ENCODE measurements around the gene RAD51B. TPM values are rescaled to one million over a fixed set of nuclear protein-coding genes. Genes with fewer than 3 reads are reported as not detected.

The RAD51B gene
- total RNA-seq, 4 donors from 2014 or later: 5.0 to 31.8 (median 20.6) TPM

DNA sequence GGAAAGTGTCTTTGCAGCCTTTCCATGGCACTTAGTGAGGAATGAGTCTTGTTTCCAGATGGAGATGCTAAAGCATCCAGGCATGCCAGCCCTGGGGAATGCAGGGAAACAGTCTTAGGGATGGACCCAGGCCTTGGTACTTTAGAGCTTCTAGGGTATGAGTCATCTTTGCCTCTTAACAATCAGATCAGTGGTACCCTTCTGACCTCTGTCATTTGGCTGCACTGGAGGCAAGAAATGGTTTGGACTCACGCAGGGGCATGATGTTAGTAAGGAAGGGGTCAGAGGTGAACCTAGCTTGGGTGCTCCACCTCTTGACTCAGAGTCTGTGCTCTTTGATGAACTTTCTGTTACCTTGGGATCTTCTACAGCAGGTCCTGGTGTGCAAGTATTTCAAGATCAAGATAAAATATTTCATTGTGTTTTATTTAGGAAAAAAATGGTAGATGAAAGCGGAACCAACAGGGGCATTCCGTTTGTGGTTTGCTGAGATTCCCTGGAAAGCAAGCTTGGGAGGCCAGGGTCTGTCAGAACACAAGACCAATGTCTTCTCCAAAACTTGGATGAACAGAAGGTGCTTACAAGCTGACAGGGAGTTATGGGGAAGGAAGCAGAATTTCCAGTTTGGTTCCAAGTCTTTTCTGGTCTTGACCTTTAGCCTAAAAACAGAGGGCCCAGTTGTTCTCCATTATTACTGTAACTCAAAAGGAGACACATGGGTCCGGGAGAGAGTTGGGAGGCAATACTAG is 757.1 kb downstream of the RAD51B start:
- Histone ChIP-seq H3K27ac (peak overlapping the region in 1 of 4 donors; percentile 11), H3K36me3 (no peaks in the 10 kb centered on the region), H3K27me3 (no peaks in the 10 kb centered on the region), H3K4me3 (no peak overlapping the region), H3K9me3 (no peaks in the 10 kb centered on the region), H3K4me1 (peaks cover 0 to 20% (median 7%) of the 10 kb centered on the region in 4 donors)
- no peak for DNase-seq
- TF ChIP-seq POLR2A (IDR thresholded peaks at IDR 0.05) (no peak), POLR2AphosphoS5 (IDR thresholded peaks at IDR 0.05) (no peak), EP300 (IDR thresholded peaks at IDR 0.05; ENCODE audit: low read depth) (no peak)
- TF ChIP-seq, protein P1, sequence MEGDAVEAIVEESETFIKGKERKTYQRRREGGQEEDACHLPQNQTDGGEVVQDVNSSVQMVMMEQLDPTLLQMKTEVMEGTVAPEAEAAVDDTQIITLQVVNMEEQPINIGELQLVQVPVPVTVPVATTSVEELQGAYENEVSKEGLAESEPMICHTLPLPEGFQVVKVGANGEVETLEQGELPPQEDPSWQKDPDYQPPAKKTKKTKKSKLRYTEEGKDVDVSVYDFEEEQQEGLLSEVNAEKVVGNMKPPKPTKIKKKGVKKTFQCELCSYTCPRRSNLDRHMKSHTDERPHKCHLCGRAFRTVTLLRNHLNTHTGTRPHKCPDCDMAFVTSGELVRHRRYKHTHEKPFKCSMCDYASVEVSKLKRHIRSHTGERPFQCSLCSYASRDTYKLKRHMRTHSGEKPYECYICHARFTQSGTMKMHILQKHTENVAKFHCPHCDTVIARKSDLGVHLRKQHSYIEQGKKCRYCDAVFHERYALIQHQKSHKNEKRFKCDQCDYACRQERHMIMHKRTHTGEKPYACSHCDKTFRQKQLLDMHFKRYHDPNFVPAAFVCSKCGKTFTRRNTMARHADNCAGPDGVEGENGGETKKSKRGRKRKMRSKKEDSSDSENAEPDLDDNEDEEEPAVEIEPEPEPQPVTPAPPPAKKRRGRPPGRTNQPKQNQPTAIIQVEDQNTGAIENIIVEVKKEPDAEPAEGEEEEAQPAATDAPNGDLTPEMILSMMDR (IDR thresholded peaks at IDR 0.05): no peak
- intact Hi-C loops (cut with DNase I; ENCODE audit: low total_unique reads) (no loop called here), in situ Hi-C loops (cut with MboI; ENCODE audit: low pct_ligation_motif_present in 1 of 4, low pct_unique_long_range_greater_than_20kb in 1 of 4, low sequenced_read_pairs in 3 of 4) (no loop called here)
- WGBS, 2 donors (ENCODE audit: low coverage in 1 of 2): 86 to 91% methylated on average over 4 of the region's 4 CpGs

DNA sequence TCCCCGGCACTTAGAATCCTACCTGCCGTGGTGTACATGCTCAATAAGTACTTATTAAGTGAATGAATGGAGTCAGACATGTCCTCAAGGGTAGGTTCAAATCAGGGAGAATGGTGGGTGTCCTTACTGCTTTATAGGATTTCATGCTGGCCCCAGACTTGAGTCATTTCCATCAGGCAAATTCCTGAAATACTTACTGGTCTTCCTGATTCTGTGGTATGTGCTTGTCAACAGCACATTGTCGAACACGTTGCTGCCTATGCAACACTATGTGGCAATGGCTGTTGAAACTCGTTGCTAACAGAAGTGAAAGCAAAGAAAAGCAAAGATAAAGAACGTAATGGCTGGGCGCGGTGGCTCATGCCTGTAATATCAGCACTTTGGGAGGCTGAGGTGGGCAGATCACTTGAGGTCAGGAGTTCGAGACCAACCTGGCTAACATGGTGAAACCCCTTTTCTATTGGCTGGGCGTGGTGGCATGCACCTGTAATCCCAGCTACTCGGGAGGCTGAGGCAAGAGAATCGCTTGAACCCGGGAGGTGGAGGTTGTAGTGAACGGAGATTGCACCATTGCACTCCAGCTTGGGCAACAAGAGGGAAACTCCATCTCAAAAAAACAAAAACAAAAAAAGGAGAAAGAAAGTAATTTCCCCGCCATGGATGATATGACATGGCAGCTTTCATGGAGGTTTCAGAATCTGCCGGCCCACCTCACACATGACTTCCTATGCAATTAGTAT is 758.4 kb downstream of the RAD51B start:
- Histone ChIP-seq H3K4me1 (peaks cover 0 to 20% (median 7%) of the 10 kb centered on the region in 4 donors), H3K9me3 (no peaks in the 10 kb centered on the region), H3K27ac (peak overlapping the region in 3 of 4 donors; percentile 11 to 46 (median 14)), H3K4me3 (no peak overlapping the region), H3K36me3 (no peaks in the 10 kb centered on the region), H3K27me3 (no peaks in the 10 kb centered on the region)
- 80 to 82% methylated on average over 9 to 16 of the region's 16 CpGs for WGBS, 2 donors (ENCODE audit: low coverage in 1 of 2)
- intact Hi-C loops (cut with DNase I; ENCODE audit: low total_unique reads): no loop called here
- peak; percentile 48 for DNase-seq
- TF ChIP-seq POLR2A (IDR thresholded peaks at IDR 0.05): no peak
- TF ChIP-seq, protein P1 (IDR thresholded peaks at IDR 0.05): no peak
- peak in 1 of 3 donors; percentile 35 for TF ChIP-seq POLR2AphosphoS5 (IDR thresholded peaks at IDR 0.05)
- no peak for TF ChIP-seq EP300 (IDR thresholded peaks at IDR 0.05; ENCODE audit: low read depth)
- in situ Hi-C loops (cut with MboI; ENCODE audit: low pct_ligation_motif_present in 1 of 4, low pct_unique_long_range_greater_than_20kb in 1 of 4, low sequenced_read_pairs in 3 of 4): no loop called here

DNA sequence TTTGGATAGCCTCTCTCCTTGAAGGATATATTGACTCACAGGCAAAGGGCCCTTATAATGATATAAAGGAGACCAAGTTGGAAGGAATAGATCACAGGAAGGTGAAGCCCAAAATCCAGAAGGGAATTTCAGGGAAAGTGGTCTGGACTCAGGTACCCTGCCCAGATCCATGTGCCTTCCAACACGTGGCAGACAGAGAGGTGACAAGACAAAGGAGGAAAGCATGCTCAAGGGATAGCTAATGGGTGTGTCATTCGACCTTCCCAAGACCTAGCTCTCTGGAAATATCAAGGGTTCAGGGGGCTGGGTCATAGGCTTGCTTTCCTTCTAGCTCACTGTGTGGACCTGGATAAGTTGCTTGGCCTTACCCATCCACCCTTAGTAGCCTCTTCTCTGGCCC is 759.0 kb downstream of the RAD51B start:
- in situ Hi-C loops (cut with MboI; ENCODE audit: low pct_ligation_motif_present in 1 of 4, low pct_unique_long_range_greater_than_20kb in 1 of 4, low sequenced_read_pairs in 3 of 4): no loop called here
- H3K9me3 ChIP-seq: no peaks in the 10 kb centered on the region
- DNase-seq: no peak
- WGBS, 2 donors (ENCODE audit: low coverage in 1 of 2): 80% methylated on average over 2 of the region's 2 CpGs; no CpG with 5 or more reads in 1 of the 2 donors
- no peaks in the 10 kb centered on the region for H3K27me3 ChIP-seq
- no peaks in the 10 kb centered on the region for H3K36me3 ChIP-seq
- no peak for TF ChIP-seq POLR2A (IDR thresholded peaks at IDR 0.05)
- TF ChIP-seq EP300 (IDR thresholded peaks at IDR 0.05; ENCODE audit: low read depth): no peak
- TF ChIP-seq, protein P1 (IDR thresholded peaks at IDR 0.05): no peak
- no peak for TF ChIP-seq POLR2AphosphoS5 (IDR thresholded peaks at IDR 0.05)
- peaks cover 0 to 20% (median 7%) of the 10 kb centered on the region in 4 donors for H3K4me1 ChIP-seq
- intact Hi-C loops (cut with DNase I; ENCODE audit: low total_unique reads): no loop called here
- H3K4me3 ChIP-seq: no peak overlapping the region
- H3K27ac ChIP-seq: no peak overlapping the region

DNA sequence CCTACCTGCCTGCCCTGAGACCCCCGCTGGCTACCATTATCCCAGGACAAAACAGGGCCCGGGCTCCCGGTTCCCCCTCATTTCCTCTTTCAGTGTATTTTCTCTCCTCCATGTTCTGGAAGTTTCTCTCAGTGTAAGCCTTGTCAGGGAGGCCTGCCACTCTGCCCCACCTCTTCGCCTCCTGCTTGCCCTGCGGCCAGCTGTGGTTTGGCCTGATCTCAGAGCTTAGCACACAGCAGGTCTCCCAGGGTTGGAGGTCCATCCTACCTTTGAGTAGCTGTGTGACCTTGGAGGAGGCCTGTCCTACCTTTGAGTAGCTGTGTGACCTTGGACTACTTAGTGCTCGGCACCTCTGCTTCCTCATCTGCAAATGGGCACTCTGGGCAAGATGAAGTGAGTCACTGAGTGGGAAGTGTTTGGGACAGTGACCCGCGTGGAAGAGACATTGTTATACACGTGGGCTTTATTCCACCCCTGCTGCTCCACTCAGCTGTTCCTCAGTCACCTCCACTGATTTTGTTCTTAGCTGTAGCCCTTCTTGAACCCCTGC is 760.6 kb downstream of the RAD51B start:
- intact Hi-C loops (cut with DNase I; ENCODE audit: low total_unique reads): no loop called here
- WGBS, 2 donors (ENCODE audit: low coverage in 1 of 2): 91% methylated on average over 4 to 9 of the region's 9 CpGs

More for the DNA sequence above, 760.6 kb downstream of the RAD51B start:
- TF ChIP-seq POLR2AphosphoS5 (IDR thresholded peaks at IDR 0.05) (no peak), EP300 (IDR thresholded peaks at IDR 0.05; ENCODE audit: low read depth) (no peak), POLR2A (IDR thresholded peaks at IDR 0.05) (no peak)
- TF ChIP-seq, protein P1 (IDR thresholded peaks at IDR 0.05): no peak
- peaks cover 0 to 12% (median 7%) of the 10 kb centered on the region in 4 donors for H3K4me1 ChIP-seq
- no peaks in the 10 kb centered on the region for H3K27me3 ChIP-seq
- no peaks in the 10 kb centered on the region for H3K36me3 ChIP-seq
- no peaks in the 10 kb centered on the region for H3K9me3 ChIP-seq
- DNase-seq: no peak
- no peak overlapping the region for H3K4me3 ChIP-seq
- in situ Hi-C loops (cut with MboI; ENCODE audit: low pct_ligation_motif_present in 1 of 4, low pct_unique_long_range_greater_than_20kb in 1 of 4, low sequenced_read_pairs in 3 of 4): no loop called here
- H3K27ac ChIP-seq: no peak overlapping the region
